Measurements from ENCODE around the gene ASB18.

GRCh38 chr2:236298924-236299475, 34.8 kb upstream of the ASB18 start:
- TF ChIP-seq CTCF (IDR thresholded peaks at IDR 0.05; ENCODE audit: low read length) (no peak), EZH2phosphoT487 (IDR thresholded peaks at IDR 0.05; ENCODE audit: low read length) (no peak), EZH2 (optimal IDR thresholded peaks at IDR 0.05; ENCODE audit: low read depth, low read length) (no peak)
